B cell (primary cell): ENCODE results near the gene STK40. TPM values are rescaled to one million over a fixed set of nuclear protein-coding genes. Genes with fewer than 3 reads are reported as not detected.

Source experiments
- ATAC-seq: fragments of 200-7000 bp; cut with Tn5 transposase; one replicate; pipeline ENCODE4 v1.10.0; 2021; ENCODE audit warnings: low read depth, mild to moderate bottlenecking, moderate number of reproducible peaks, moderate library complexity
- CTCF ChIA-PET: fragments of 350-600 bp; sonication (Branson Sonifier 250); formaldehyde crosslinking; loops from one replicate; lab custom pipeline; 2021; ENCODE audit warnings: antibody characterized with exemption, inconsistent platforms; lab: Charles Lee
- POLR2A ChIA-PET: fragments of 350-600 bp; sonication (Branson Sonifier 250); formaldehyde crosslinking; loops from one replicate; lab custom pipeline; 2021; ENCODE audit warnings: antibody characterized with exemption; lab: Charles Lee
- DNase-seq: peaks from one replicate; pipeline ENCODE4 v3.0.0; 2013
- H2AFZ ChIP-seq: 2 replicates; pipeline ENCODE4 v1.6.1; 2012; ENCODE audit warnings: mild to moderate bottlenecking, low read depth, low read length; ENCODE audit not compliant: insufficient read depth, poor library complexity, severe bottlenecking
- H3K27ac ChIP-seq, 2 donors: 1 replicate in 1 of 2; 2 replicates in 1 of 2; pipeline ENCODE4 v1.5.1; 2012 to 2013; ENCODE audit warnings: low read length in 2 of 2, mild to moderate bottlenecking in 2 of 2, moderate library complexity in 1 of 2
- H3K27me3 ChIP-seq, 4 experiments: fragments of 200-600 bp in 1 of 4; sonication (generic) in 1 of 4; replicated peaks in 1 of 4; 1 replicate in 2 of 4; 2 replicates in 2 of 4; pipeline versions ENCODE4 v1.6.1 to v1.7.0; 2013 to 2016; ENCODE audit warnings: low read length in 3 of 4, mild to moderate bottlenecking in 2 of 4, mixed read lengths in 1 of 4, moderate library complexity in 1 of 4; ENCODE audit not compliant: insufficient read depth in 4 of 4, control insufficient read depth in 3 of 4; ENCODE audit errors: control extremely low read depth in 1 of 4
- H3K36me3 ChIP-seq, 2 experiments: replicated peaks in 1 of 2; 1 replicate in 1 of 2; 2 replicates in 1 of 2; pipeline versions ENCODE4 v1.6.1 to v1.7.1; 2013; ENCODE audit warnings: low read length in 1 of 2; ENCODE audit not compliant: insufficient read depth in 2 of 2, control insufficient read depth in 1 of 2; ENCODE audit errors: control extremely low read depth in 1 of 2, extremely low read depth in 1 of 2
- H3K4me1 ChIP-seq, 2 donors: fragments of 200-600 bp in 1 of 2; sonication (generic) in 1 of 2; 1 replicate in 1 of 2; 2 replicates in 1 of 2; pipeline versions ENCODE4 v1.5.1 to v1.6.1; 2013 to 2017; ENCODE audit warnings: low read length in 2 of 2; ENCODE audit not compliant: control insufficient read depth in 2 of 2, insufficient read depth in 2 of 2
- H3K4me2 ChIP-seq: replicated peaks from 2 replicates; pipeline ENCODE3; 2012; ENCODE audit warnings: mild to moderate bottlenecking, low read depth, low read length; ENCODE audit not compliant: poor library complexity, severe bottlenecking
- H3K4me3 ChIP-seq, 5 experiments: fragments of 200-600 bp in 1 of 5; sonication (generic) in 1 of 5; 1 replicate in 3 of 5; 2 replicates in 2 of 5; pipeline versions ENCODE4 v1.5.1 to v1.7.0; 2011 to 2016; ENCODE audit warnings: low read length in 4 of 5, mild to moderate bottlenecking in 4 of 5, low read depth in 2 of 5, control low read depth in 1 of 5, moderate library complexity in 1 of 5; ENCODE audit not compliant: insufficient read depth in 1 of 5; ENCODE audit errors: control extremely low read depth in 1 of 5, extremely low read depth in 1 of 5
- H3K79me2 ChIP-seq: fragments of 200-600 bp; sonication (generic); one replicate; pipeline ENCODE4 v1.6.0; 2016; ENCODE audit warnings: low read length; ENCODE audit not compliant: control insufficient read depth, insufficient read depth
- H3K9ac ChIP-seq: fragments of 200-600 bp; sonication (generic); 2 replicates; pipeline ENCODE4 v1.6.1; 2017; ENCODE audit warnings: mild to moderate bottlenecking, low read length, moderate library complexity
- H3K9me3 ChIP-seq, 3 donors: one replicate each; pipeline versions ENCODE4 v1.6.1 to v1.7.1; 2013; ENCODE audit warnings: low read length in 2 of 3; ENCODE audit not compliant: control insufficient read depth in 2 of 3, insufficient read depth in 1 of 3; ENCODE audit errors: control extremely low read depth in 1 of 3
- H4K20me1 ChIP-seq: 2 replicates; pipeline ENCODE4 v1.6.0; 2012; ENCODE audit warnings: mild to moderate bottlenecking, low read length; ENCODE audit not compliant: insufficient read depth, control insufficient read depth, poor library complexity, severe bottlenecking
- H3K27ac Mint-ChIP-seq: one replicate; pipeline ENCODE4 v1.8.0; 2021; ENCODE audit warnings: mixed read lengths
- H3K27me3 Mint-ChIP-seq: one replicate; pipeline ENCODE4 v1.8.0; 2021; ENCODE audit warnings: mixed read lengths
- H3K4me1 Mint-ChIP-seq: one replicate; pipeline ENCODE4 v1.8.0; 2021; ENCODE audit warnings: mixed read lengths
- H3K4me3 Mint-ChIP-seq: one replicate; pipeline ENCODE4 v1.8.0; 2021; ENCODE audit warnings: mixed read lengths
- H3K9me3 Mint-ChIP-seq: one replicate; pipeline ENCODE4 v1.8.0; 2022; ENCODE audit warnings: mixed read lengths; ENCODE audit not compliant: insufficient read depth
- CTCF ChIP-seq: fragments of 200-600 bp; IDR thresholded peaks from one replicate; pipeline ENCODE4 v1.8.0; 2022; ENCODE audit warnings: antibody characterized with exemption, mild to moderate bottlenecking
- EZH2 ChIP-seq: IDR thresholded peaks from 2 replicates; pipeline ENCODE4 v1.6.1; 2012; ENCODE audit warnings: borderline replicate concordance, low read depth, mild to moderate bottlenecking, moderate library complexity, low read length; ENCODE audit not compliant: insufficient read depth, poor library complexity, severe bottlenecking
- WGBS: methylation state at CpG from one replicate; pipeline ENCODE4 v1.1.5; 2013; ENCODE audit warnings: missing lambda C conversion rate; ENCODE audit not compliant: insufficient coverage; 5-methylcytosine and 5-hydroxymethylcytosine counted together
- intact Hi-C: fragments of 100-400 bp; cut with micrococcal nuclease; formaldehyde crosslinking; loops from one replicate; pipeline ENCODE4 v1.10.0; 2022
- polyA plus RNA-seq: library from polyadenylated mRNA; depleted of rRNA; stranded (reverse); fragments of >200 nt; gene quantifications from 2 replicates; pipeline ENCODE4 v1.2.3, GENCODE V29; 2012
- total RNA-seq, 2 donors: library from RNA; stranded (reverse); fragments of 120-200 nt in 1 of 2; gene quantifications; 1 replicate in 1 of 2; 2 replicates in 1 of 2; pipeline versions ENCODE4 v1.2.3 to v1.2.4, GENCODE V29; 2013 to 2022

The STK40 gene
- total and polyA plus RNA-seq, 2 donors (not counting 1 experiment from before 2014, with no cell fraction given), result 53.1 to 69.1 TPM

- POLR2A ChIA-PET, result interaction anchor here (1.2 kb wide), 1 partner anchor 77 kb away, joined by 5 read pairs; no protein-coding TSS in a partner anchor
- TF ChIP-seq EZH2 (no peak), CTCF (peak; percentile 68)
Observed at GRCh38 chr1:36342426-36343185, 43.1 kb downstream of the STK40 start.

More at GRCh38 chr1:36342426-36343185, 43.1 kb downstream of the STK40 start:
- peaks cover 0 to 65% of the 10 kb centered on the region in 2 experiments for H3K36me3 ChIP-seq
- no peaks in the 10 kb centered on the region for H3K9me3 ChIP-seq
- peaks cover 0 to 5% of the 10 kb centered on the region in 2 donors for H3K4me1 ChIP-seq
- H2AFZ ChIP-seq, result no peak overlapping the region
- no peak overlapping the region for H3K4me3 ChIP-seq
- H3K4me3 Mint-ChIP-seq, result no peak overlapping the region
- peak; percentile 71 for DNase-seq
- WGBS, result 86% methylated on average over 4 of the region's 10 CpGs
- peaks cover 10% of the 10 kb centered on the region for H3K4me1 Mint-ChIP-seq
- H3K9ac ChIP-seq, result no peak overlapping the region
- no peak overlapping the region for H3K27ac ChIP-seq
- no peak overlapping the region for H3K4me2 ChIP-seq
- no peaks in the 10 kb centered on the region for H3K9me3 Mint-ChIP-seq
- intact Hi-C loops, result loop anchor here (1.0 to 2.0 kb wide), 2 partner anchors 26 to 78 kb away; no protein-coding TSS in a partner anchor
- peak; percentile 76 for ATAC-seq
- no peak overlapping the region for H3K27ac Mint-ChIP-seq
- CTCF ChIA-PET, result interaction anchor here (0.5 to 6.0 kb wide), 35 partner anchors 8 to 193 kb away, joined by 3 to 98 read pairs (median 5); partner anchors contain the start of genes EVA1B, LSM10 and TRAPPC3
- H3K79me2 ChIP-seq, result no peaks in the 10 kb centered on the region
- H3K27me3 Mint-ChIP-seq, result no peaks in the 10 kb centered on the region
- no peaks in the 10 kb centered on the region for H3K27me3 ChIP-seq
- peaks cover 15% of the 10 kb centered on the region for H4K20me1 ChIP-seq
